ENCODE measurements around the gene ATP5PD.

GRCh38 chr17:75048249-75048878 is 1.6 kb upstream of the ATP5PD start:
- TF ChIP-seq POLR2AphosphoS5 (IDR thresholded peaks at IDR 0.05; ENCODE audit: low read depth, low read length) (no peak), POLR2A (IDR thresholded peaks at IDR 0.05; ENCODE audit: low read depth, low read length) (no peak), TAF1 (IDR thresholded peaks at IDR 0.05; ENCODE audit: borderline replicate concordance, low read depth, low read length) (no peak)

Data from GM12892 (cell line).